Prostate gland (tissue), 2 donors: ENCODE measurements around the gene IREB2. TPM values are rescaled to one million over a fixed set of nuclear protein-coding genes. Genes with fewer than 3 reads are reported as not detected.
"Not testable (repeated sequence)": the region's sequence is repeated elsewhere in the genome, so short reads cannot be mapped to it uniquely, and the experiment has no call there.

Source experiments
- DNase-seq: peaks from one replicate; pipeline ENCODE4 v3.0.0-alpha.2; 2019; ENCODE audit warnings: low spot score
- H3K27ac ChIP-seq, 2 donors: fragments of 200-600 bp; sonication (generic); 2 replicates each; pipeline ENCODE4 v1.5.1; 2017 to 2019
- H3K27me3 ChIP-seq: fragments of 200-600 bp; sonication (generic); replicated peaks from 2 replicates; pipeline ENCODE4 v1.5.1; 2019; ENCODE audit not compliant: insufficient read depth
- H3K36me3 ChIP-seq, 2 donors: fragments of 200-600 bp; sonication (generic); 1 replicate in 1 of 2; 2 replicates in 1 of 2; pipeline versions ENCODE4 v1.5.1 to v1.8.1; 2017 to 2019
- H3K4me1 ChIP-seq: fragments of 200-600 bp; sonication (generic); replicated peaks from 2 replicates; pipeline ENCODE4 v1.5.1; 2019
- H3K4me3 ChIP-seq, 2 donors: fragments of 200-600 bp; sonication (generic); 2 replicates each; pipeline ENCODE4 v1.5.1; 2017 to 2019
- H3K9me3 ChIP-seq: fragments of 200-600 bp; sonication (generic); 2 replicates; pipeline ENCODE4 v1.5.1; 2017
- CTCF ChIP-seq, 4 experiments: fragments of 200-600 bp in 2 of 4; fragments of 450-650 bp in 2 of 4; sonication (generic) in 2 of 4; IDR thresholded peaks; 1 replicate in 3 of 4; 2 replicates in 1 of 4; pipeline ENCODE4 v1.5.1; 2016 to 2019; ENCODE audit warnings: antibody characterized with exemption in 4 of 4, mild to moderate bottlenecking in 2 of 4, moderate library complexity in 2 of 4
- POLR2A ChIP-seq: fragments of 450-650 bp; IDR thresholded peaks from one replicate; pipeline ENCODE4 v1.6.1; 2016; ENCODE audit warnings: antibody characterized with exemption, mild to moderate bottlenecking
- POLR2AphosphoS5 ChIP-seq: sonication (generic); formaldehyde crosslinking; IDR thresholded peaks from one replicate; pipeline ENCODE4 v1.6.1; 2017; ENCODE audit warnings: antibody characterized with exemption
- WGBS: methylation state at CpG from one replicate; pipeline ENCODE4 v1.1.5; 2018; 5-methylcytosine and 5-hydroxymethylcytosine counted together
- intact Hi-C: fragments of 100-400 bp; cut with DNase I; formaldehyde crosslinking; loops from one replicate; pipeline ENCODE4 v1.14.2; 2022
- total RNA-seq, 2 donors: library from RNA; depleted of rRNA; stranded (reverse); fragments of >200 nt; gene quantifications; one replicate each; pipeline ENCODE4 v1.1.0, GENCODE V29; 2016

The IREB2 gene
- total RNA-seq, 2 donors from 2014 or later = 30.5 to 39.0 TPM

GRCh38 chr15:78429477-78429876 lies 8.5 kb upstream of the IREB2 start:
- H3K36me3 ChIP-seq = no peaks in the 10 kb centered on the region
- intact Hi-C loops = no loop called here
- no peak overlapping the region for H3K4me3 ChIP-seq
- no peaks in the 10 kb centered on the region for H3K27me3 ChIP-seq
- no peak overlapping the region for H3K27ac ChIP-seq
- no peaks in the 10 kb centered on the region for H3K4me1 ChIP-seq
- 35% methylated on average over 2 of the region's 2 CpGs for WGBS
- DNase-seq = peak; percentile 36
- no peaks in the 10 kb centered on the region for H3K9me3 ChIP-seq
- TF ChIP-seq CTCF (IDR thresholded peaks at IDR 0.05) (no peak), POLR2AphosphoS5 (peak; percentile 60)

DNA sequence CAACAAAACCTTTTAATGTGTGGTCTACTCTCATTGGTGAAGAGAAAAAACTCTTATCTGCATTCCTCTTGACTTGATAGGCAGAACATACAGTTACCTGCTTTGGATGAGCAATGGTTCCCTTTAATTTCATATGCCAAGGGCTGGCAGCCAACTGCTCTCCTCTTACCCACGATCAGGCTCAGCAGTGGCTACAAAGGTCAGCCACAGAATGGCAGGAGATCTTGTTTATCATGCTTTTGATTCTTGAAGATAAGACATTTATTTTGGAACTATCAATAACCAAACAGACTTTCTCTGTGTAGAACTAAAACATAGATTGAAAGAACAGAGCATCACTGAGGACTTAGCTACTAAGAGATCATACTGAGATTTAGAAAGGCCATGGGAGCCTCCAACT lies 6.1 kb upstream of the IREB2 start:
- Histone ChIP-seq H3K27ac (no peak overlapping the region), H3K9me3 (no peaks in the 10 kb centered on the region), H3K4me1 (no peaks in the 10 kb centered on the region), H3K4me3 (no peak overlapping the region), H3K27me3 (no peaks in the 10 kb centered on the region), H3K36me3 (no peaks in the 10 kb centered on the region)
- DNase-seq = no peak
- 48% methylated on average over 1 of the region's 1 CpG for WGBS
- intact Hi-C loops = no loop called here
- no peak for TF ChIP-seq POLR2A
- no peak for TF ChIP-seq POLR2AphosphoS5
- no peak for TF ChIP-seq CTCF (IDR thresholded peaks at IDR 0.05)

DNA sequence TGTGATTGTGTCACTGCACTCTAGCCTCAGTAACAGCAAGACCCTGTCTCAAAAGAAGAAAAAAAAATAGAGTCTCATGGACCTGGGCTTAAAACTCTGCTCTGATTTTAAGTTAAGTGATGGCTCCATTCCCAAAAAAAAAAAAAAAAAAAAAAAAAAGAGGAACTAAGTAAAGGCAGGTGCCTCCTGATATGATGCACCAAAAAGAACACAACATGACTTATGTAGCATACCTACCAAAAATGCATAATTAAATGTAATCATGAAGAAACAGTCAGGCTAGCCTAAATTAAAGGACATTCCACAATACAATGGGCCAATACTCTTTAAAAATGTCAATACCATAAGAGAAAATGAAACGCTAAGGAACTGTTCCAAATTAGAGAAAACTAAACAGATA lies 5.4 kb upstream of the IREB2 start:
- intact Hi-C loops = no loop called here

GRCh38 chr15:78434134-78434533 lies 3.9 kb upstream of the IREB2 start:
- no peak overlapping the region for H3K27ac ChIP-seq
- H3K4me3 ChIP-seq = no peak overlapping the region
- TF ChIP-seq POLR2A = no peak
- TF ChIP-seq POLR2AphosphoS5 = no peak
- TF ChIP-seq CTCF (IDR thresholded peaks at IDR 0.05) = no peak
- H3K9me3 ChIP-seq = no peaks in the 10 kb centered on the region
- WGBS = 39% methylated on average over 8 of the region's 8 CpGs
- no peaks in the 10 kb centered on the region for H3K36me3 ChIP-seq
- intact Hi-C loops = no loop called here
- no peaks in the 10 kb centered on the region for H3K4me1 ChIP-seq
- no peaks in the 10 kb centered on the region for H3K27me3 ChIP-seq
- DNase-seq = no peak

More for the DNA sequence above, 5.4 kb upstream of the IREB2 start:
- no peaks in the 10 kb centered on the region for H3K4me1 ChIP-seq
- DNase-seq = no peak
- 93% methylated on average over 1 of the region's 1 CpG for WGBS
- no peak for TF ChIP-seq CTCF (IDR thresholded peaks at IDR 0.05)
- no peak for TF ChIP-seq POLR2A
- TF ChIP-seq POLR2AphosphoS5 = no peak
- H3K4me3 ChIP-seq = no peak overlapping the region
- no peak overlapping the region for H3K27ac ChIP-seq
- H3K36me3 ChIP-seq = no peaks in the 10 kb centered on the region
- H3K9me3 ChIP-seq = no peaks in the 10 kb centered on the region
- no peaks in the 10 kb centered on the region for H3K27me3 ChIP-seq

DNA sequence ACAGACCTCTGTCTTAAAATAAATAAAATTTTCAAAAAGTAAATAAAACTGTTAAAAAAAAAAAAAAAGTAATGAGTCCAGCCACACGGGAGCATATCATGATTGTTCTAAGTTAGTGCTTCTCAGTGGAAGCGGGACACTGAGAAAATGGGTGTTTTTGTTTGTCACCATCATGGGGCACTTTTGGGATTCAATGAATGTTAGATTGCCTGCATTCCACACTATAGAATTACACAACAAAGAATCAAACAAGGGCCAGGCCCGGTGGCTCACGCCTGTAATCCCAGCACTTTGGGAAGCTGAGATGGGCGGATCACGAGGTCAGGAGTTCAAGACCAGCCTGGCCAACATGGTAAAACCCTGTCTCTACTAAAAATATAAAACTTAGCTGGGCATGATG lies 3.3 kb upstream of the IREB2 start:
- DNase-seq, H3K36me3 ChIP-seq, H3K4me1 ChIP-seq, H3K27me3 ChIP-seq, H3K4me3 ChIP-seq, intact Hi-C loops, H3K9me3 ChIP-seq, H3K27ac ChIP-seq: not testable (repeated sequence)
- WGBS = 57% methylated on average over 6 of the region's 6 CpGs
